Subcutaneous adipose tissue (tissue), 4 donors: Measurements from ENCODE around the gene MEX3B. TPM values are rescaled to one million over a fixed set of nuclear protein-coding genes. Genes with fewer than 3 reads are reported as not detected.

ENCODE experiments used
- total RNA-seq, 4 donors: library from RNA; depleted of rRNA; stranded (reverse); fragments of >200 nt; gene quantifications; one replicate each; pipeline ENCODE4 v1.1.0, GENCODE V29; 2016
- TF ChIP-seq, protein P1 (sequence below): fragments of 450-650 bp; IDR thresholded peaks from one replicate; pipeline ENCODE4 v1.5.1; 2016; ENCODE audit warnings: low read depth, mild to moderate bottlenecking, control low read depth, antibody characterized with exemption, moderate library complexity

MEX3B gene
- total RNA-seq, 4 donors from 2014 or later = 0.82 to 2.2 (median 1.6) TPM

DNA sequence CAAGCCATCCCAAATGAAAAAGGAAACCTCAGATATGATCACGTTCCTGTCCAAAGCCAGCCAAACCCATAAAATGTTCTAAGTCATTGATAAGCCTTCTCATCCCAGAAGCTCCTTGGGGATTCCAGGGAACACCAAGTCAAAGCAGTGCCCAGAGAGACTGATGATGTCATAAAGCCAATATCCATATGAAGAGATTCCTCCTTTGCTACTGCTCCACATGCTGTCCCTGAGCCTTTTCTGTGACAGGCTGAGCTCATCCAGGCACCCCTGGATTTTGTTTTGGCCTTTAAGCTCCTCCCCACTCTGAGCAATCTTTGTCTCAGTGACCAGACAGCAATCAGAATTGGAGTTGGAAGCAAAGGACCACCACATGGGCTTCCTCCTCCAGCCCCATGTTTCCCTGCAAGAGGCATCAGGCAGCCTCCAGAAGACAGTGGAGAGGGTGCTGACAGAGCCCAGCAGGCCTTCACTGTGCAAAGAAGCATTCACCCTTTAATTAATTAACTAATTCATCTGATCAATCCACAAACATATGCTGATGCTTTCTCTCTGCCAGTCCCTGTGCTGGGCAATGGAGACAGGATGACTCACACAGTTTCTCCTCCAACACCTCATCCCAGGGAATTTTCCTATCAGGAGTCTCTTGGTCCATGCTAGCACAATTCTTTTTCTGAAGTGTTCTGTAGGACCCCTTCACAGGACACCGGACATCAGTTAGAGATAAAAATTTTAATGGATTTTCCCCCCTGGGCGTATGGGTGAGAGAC lies 25.0 kb downstream of the MEX3B start:
- TF ChIP-seq, protein P1, sequence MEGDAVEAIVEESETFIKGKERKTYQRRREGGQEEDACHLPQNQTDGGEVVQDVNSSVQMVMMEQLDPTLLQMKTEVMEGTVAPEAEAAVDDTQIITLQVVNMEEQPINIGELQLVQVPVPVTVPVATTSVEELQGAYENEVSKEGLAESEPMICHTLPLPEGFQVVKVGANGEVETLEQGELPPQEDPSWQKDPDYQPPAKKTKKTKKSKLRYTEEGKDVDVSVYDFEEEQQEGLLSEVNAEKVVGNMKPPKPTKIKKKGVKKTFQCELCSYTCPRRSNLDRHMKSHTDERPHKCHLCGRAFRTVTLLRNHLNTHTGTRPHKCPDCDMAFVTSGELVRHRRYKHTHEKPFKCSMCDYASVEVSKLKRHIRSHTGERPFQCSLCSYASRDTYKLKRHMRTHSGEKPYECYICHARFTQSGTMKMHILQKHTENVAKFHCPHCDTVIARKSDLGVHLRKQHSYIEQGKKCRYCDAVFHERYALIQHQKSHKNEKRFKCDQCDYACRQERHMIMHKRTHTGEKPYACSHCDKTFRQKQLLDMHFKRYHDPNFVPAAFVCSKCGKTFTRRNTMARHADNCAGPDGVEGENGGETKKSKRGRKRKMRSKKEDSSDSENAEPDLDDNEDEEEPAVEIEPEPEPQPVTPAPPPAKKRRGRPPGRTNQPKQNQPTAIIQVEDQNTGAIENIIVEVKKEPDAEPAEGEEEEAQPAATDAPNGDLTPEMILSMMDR = no peak

DNA sequence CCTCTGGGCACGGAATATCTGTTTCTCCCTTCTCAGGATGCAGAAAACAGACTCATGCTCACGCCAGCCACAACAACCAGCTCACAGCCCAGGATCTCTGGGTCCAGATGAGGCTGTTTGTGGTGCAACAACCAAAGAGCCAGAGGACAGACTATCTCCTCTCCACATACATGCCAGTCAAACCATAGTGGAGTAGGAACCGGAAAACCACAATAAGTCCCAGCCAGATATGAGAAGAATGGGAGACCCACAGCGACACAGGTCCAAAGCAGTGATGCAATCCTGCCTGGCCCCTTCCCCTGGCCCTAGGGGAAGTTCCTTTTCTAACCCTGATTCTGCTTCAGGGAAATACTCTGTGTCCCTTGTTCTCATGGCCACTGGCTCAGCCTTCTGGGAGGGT lies 27.6 kb downstream of the MEX3B start:
- TF ChIP-seq, protein P1 = no peak

DNA sequence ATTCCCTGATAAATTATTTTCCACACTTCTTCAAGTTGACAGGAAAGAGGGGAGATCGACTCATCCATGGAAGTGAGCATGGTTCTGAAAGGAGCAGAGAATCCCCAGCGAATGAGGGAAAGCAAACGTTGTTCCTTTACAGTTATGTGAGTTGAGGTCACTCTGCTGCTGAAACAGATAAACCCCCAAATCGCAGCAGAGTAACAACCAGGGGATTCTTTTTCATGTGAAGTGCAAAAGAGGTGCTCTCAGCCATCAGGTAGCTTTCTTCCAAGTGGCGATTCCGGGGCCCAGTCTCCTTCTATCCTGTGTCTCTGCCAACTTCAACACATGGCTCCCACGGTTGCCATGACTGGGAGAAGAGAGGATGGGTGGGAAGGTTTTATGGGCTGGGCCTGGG lies 28.2 kb downstream of the MEX3B start:
- TF ChIP-seq, protein P1 = no peak

DNA sequence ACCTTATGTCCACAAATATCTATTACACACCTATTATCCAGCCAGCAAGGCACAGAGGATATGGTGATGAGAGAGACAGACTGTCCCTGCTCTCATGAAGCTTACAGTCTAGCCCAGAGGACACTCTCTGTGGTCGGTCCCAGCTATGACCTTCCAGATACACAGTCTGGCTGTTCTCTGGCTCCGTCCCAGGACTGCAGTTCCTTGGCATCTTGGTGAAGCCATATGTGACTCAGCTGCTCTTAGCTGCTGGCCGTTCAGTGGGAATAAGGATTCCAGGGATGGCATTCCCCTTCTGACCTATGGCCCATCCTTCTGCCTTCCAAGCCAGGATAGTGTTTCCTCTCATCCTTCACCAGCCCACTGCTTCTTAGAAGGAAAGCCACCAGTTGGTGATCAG lies 30.8 kb downstream of the MEX3B start:
- TF ChIP-seq, protein P1 = no peak

DNA sequence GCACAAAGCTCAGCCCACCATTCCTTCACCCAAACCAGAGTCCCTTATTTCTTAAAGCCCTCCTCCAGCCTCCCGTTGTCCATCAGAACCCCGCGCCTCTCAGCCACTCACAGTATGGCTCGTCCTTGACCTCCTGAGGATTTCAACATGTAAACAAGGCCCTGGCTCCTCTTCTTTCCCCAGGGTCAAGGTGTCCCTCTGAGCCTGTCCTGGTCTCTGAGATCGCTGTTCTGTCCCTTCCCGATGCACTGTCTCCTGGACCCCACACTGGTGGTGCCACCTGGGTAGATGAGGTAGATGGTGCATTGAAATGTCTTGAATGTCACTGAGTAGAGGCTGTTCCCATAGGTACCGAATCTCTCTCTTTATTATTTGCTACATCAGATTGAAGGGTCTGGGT lies 32.9 kb downstream of the MEX3B start:
- TF ChIP-seq, protein P1 = no peak

DNA sequence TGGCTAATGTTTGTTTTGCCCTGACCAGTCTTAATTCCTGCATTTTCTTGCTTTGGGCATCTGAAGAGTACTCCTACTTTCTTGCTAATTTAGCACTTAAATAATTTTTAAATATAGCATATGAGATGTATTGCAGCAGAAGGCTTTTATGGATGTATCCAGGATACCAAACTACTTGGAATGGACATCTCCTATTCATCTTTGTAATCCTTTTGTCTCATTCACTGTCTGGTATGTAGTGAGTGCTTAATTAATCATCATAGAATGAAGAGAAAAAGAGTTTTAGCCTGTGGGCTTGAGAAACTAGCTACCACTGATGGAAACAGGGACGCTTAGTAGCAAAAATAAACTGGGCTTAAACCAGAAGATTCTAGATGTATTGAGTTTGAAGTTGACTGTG lies 40.6 kb downstream of the MEX3B start:
- TF ChIP-seq, protein P1 = no peak

DNA sequence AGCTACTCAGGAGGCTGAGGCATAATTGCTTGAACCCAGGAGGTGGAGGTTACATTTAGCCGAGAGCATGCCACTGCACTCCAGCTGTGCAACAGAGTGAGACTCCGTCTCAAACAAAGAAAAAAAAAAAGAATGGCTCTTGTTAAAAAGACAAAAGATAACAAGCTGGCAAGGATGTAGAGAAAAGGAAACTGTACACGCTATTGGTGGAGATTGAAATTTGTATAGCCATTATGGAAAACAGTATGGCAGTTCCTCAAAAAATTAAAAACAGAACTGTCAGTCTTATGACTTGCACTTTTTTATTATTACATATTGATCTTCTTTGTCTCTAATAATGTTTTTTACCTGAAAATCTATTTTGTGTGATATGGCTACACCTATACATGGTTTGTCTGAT lies 41.9 kb downstream of the MEX3B start:
- TF ChIP-seq, protein P1 = no peak
